Common myeloid progenitor, CD34-positive (primary cell): Measurements from ENCODE around the gene IGF2BP3.

Experiments
- CTCF ChIA-PET: fragments of 350-600 bp; sonication (Branson Sonifier 250); formaldehyde crosslinking; loops from one replicate; lab custom pipeline; 2021; ENCODE audit warnings: antibody characterized with exemption; lab: Charles Lee
- POLR2A ChIA-PET: fragments of 350-600 bp; sonication (Branson Sonifier 250); formaldehyde crosslinking; loops from one replicate; lab custom pipeline; 2021; ENCODE audit warnings: antibody characterized with exemption; lab: Charles Lee
- DNase-seq, 3 donors: peaks; one replicate each; pipeline versions ENCODE4 v3.0.0 to v3.0.0-alpha.2; 2013
- H3K27ac ChIP-seq, 2 experiments: 1 replicate in 1 of 2; 2 replicates in 1 of 2; pipeline ENCODE4 v1.7.0; 2013; ENCODE audit warnings: inconsistent platforms in 2 of 2, low read length in 2 of 2, mild to moderate bottlenecking in 2 of 2, low read depth in 1 of 2, moderate library complexity in 1 of 2; ENCODE audit not compliant: severe bottlenecking in 2 of 2, insufficient read depth in 1 of 2, poor library complexity in 1 of 2
- H3K27me3 ChIP-seq, 5 experiments: replicated peaks in 2 of 5; 1 replicate in 3 of 5; 2 replicates in 2 of 5; pipeline versions ENCODE4 v1.6.1 to v1.7.0; 2013; ENCODE audit warnings: low read length in 4 of 5, mild to moderate bottlenecking in 2 of 5, moderate library complexity in 2 of 5, inconsistent platforms in 1 of 5; ENCODE audit not compliant: insufficient read depth in 5 of 5, control insufficient read depth in 4 of 5
- H3K36me3 ChIP-seq, 4 experiments: 1 replicate in 2 of 4; 2 replicates in 2 of 4; pipeline versions ENCODE4 v1.6.1 to v1.7.0; 2013; ENCODE audit warnings: low read length in 3 of 4, control low read depth in 1 of 4, mild to moderate bottlenecking in 1 of 4; ENCODE audit not compliant: control insufficient read depth in 4 of 4, insufficient read depth in 4 of 4
- H3K4me1 ChIP-seq, 4 experiments: 1 replicate in 3 of 4; 2 replicates in 1 of 4; pipeline versions ENCODE4 v1.6.1 to v1.7.1; 2013; ENCODE audit warnings: low read length in 3 of 4, mild to moderate bottlenecking in 3 of 4, control low read depth in 1 of 4, inconsistent platforms in 1 of 4, moderate library complexity in 1 of 4; ENCODE audit not compliant: control insufficient read depth in 4 of 4, insufficient read depth in 4 of 4; ENCODE audit errors: control extremely low read depth in 1 of 4
- H3K4me3 ChIP-seq, 7 experiments: 1 replicate in 4 of 7; 2 replicates in 3 of 7; pipeline versions ENCODE4 v1.5.1 to v1.7.0; 2013; ENCODE audit warnings: mild to moderate bottlenecking in 7 of 7, low read length in 6 of 7, moderate library complexity in 6 of 7, inconsistent platforms in 2 of 7, low read depth in 2 of 7, control low read depth in 1 of 7; ENCODE audit not compliant: insufficient read depth in 4 of 7, control insufficient read depth in 1 of 7; ENCODE audit errors: extremely low read depth in 1 of 7
- H3K9me3 ChIP-seq, 5 experiments: 1 replicate in 4 of 5; 2 replicates in 1 of 5; pipeline versions ENCODE4 v1.6.1 to v1.7.1; 2013; ENCODE audit warnings: low read length in 4 of 5, mild to moderate bottlenecking in 2 of 5, inconsistent platforms in 1 of 5, low read depth in 1 of 5, moderate library complexity in 1 of 5; ENCODE audit not compliant: control insufficient read depth in 4 of 5, insufficient read depth in 2 of 5; ENCODE audit errors: control extremely low read depth in 1 of 5
- WGBS: methylation state at CpG from one replicate; pipeline ENCODE4 v1.1.5; 2013; ENCODE audit not compliant: insufficient coverage; 5-methylcytosine and 5-hydroxymethylcytosine counted together

Gene IGF2BP3

DNA sequence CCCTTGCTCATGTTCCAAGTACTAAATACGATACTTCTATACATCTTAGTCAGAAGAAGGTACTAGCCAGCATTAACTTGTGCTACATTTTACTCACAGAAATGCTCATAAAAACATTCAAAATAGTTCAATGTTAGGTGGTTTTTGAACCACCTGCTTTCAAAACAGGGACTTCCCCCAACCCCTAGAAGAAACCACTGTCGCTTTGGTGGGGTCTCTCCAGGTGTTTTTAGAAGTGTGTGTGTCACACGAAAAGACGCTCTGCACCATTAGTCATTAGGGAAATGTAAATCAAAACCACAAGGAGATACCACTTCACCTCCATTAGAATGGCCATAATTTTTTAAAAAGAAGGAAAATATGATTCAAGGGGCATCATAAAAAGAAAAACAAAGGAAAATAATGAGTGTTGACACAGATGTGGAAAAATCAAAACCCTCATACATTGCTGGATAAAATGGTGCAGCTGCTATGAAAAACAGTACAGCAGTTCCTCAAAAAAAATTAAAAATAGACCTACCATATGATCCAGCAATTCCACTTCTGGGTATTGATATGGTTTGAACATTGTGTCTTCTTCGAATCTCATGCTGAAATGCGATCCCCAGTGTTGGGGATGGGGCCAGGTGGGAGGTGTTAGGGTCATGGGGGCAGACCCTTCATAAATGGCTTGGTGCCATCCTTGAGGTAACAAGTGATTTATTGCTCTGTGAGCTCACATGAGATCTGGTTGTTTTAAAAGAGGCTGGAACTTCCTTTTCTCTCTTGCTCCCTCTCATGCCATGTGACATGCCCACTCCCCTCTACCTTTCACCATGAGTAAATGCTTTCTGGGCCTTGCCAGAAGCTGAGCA is 96.9 kb downstream of the IGF2BP3 start:
- peaks cover 0 to 6% (median 0%) of the 10 kb centered on the region in 4 experiments for H3K36me3 ChIP-seq
- peak overlapping the region in 2 of 7 experiments; percentile 19 to 38 for H3K4me3 ChIP-seq

DNA sequence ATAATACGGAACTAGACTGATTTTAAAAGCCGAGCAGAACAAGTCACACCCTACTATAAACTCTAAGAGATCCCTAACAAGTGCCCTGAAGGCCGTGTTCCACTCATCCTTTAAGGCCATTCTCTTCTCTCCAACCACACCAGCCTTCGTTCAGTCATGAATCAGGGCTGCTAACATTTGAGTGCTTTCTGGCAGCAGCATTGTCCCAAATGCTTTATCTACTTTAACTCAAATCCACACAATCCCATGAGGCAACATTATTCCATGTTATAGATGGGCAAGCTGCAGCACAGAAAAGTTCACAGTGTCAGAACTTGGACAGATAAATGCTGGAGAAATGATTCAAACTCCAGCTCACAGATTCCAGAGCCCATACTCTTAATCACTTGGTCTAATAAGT is 97.7 kb downstream of the IGF2BP3 start:
- WGBS = 88% methylated on average over 4 of the region's 4 CpGs
- peaks cover 0 to 1% (median 0%) of the 10 kb centered on the region in 5 experiments for H3K9me3 ChIP-seq
- H3K27ac ChIP-seq = no peak overlapping the region
- peaks cover 0 to 6% (median 0%) of the 10 kb centered on the region in 4 experiments for H3K36me3 ChIP-seq
- ChIA-PET POLR2A (no interaction called here), CTCF (interaction anchor here (0.9 kb wide), 1 partner anchor 25 kb away, joined by 3 read pairs; no protein-coding TSS in a partner anchor)
- H3K27me3 ChIP-seq = no peaks in the 10 kb centered on the region
- H3K4me3 ChIP-seq = no peak overlapping the region
- H3K4me1 ChIP-seq = peaks cover 5 to 33% (median 17%) of the 10 kb centered on the region in 4 experiments
- DNase-seq = no peak

More for the DNA sequence above, 96.9 kb downstream of the IGF2BP3 start:
- Histone ChIP-seq H3K27me3 (no peaks in the 10 kb centered on the region), H3K4me1 (peaks cover 5 to 29% (median 17%) of the 10 kb centered on the region in 4 experiments), H3K27ac (no peak overlapping the region), H3K9me3 (peaks cover 0 to 1% (median 0%) of the 10 kb centered on the region in 5 experiments)
- ChIA-PET POLR2A (interaction anchor here (0.7 kb wide), 1 partner anchor 38 kb away, joined by 3 read pairs; no protein-coding TSS in a partner anchor), CTCF (interaction anchor here (0.9 to 1.3 kb wide), 2 partner anchors 15 to 26 kb away, joined by 3 to 4 read pairs; no protein-coding TSS in a partner anchor)
- WGBS = 33% methylated on average over 2 of the region's 6 CpGs
- peak; percentile 36 to 85 (median 78) for DNase-seq

DNA sequence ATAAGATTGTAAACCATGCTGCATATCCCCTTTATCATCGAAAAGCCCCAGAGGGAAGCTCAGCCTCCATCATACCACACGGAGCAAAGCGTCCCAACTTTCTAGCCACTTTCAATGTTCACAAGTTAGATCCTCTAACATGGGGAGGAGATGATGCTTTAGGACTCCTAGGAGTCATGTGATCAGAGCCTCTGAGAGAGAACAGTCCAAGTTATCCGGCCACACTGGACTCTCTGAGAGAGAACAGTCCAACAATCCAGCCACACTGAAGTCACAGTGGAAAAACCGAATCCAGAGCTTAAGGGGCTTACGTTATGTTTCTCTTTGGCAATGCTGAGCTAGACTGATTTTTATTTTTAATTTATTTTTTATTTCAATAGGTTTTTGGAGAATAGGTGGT is 98.6 kb downstream of the IGF2BP3 start:
- Histone ChIP-seq H3K4me1 (peaks cover 5 to 33% (median 17%) of the 10 kb centered on the region in 4 experiments), H3K9me3 (no peaks in the 10 kb centered on the region), H3K36me3 (peaks cover 0 to 3% (median 0%) of the 10 kb centered on the region in 4 experiments), H3K27me3 (no peaks in the 10 kb centered on the region), H3K27ac (no peak overlapping the region), H3K4me3 (no peak overlapping the region)
- 100% methylated on average over 2 of the region's 6 CpGs for WGBS
- ChIA-PET POLR2A (no interaction called here), CTCF (interaction anchor here (2.5 kb wide), 1 partner anchor 13 kb away, joined by 10 read pairs; no protein-coding TSS in a partner anchor)
- DNase-seq = no peak

DNA sequence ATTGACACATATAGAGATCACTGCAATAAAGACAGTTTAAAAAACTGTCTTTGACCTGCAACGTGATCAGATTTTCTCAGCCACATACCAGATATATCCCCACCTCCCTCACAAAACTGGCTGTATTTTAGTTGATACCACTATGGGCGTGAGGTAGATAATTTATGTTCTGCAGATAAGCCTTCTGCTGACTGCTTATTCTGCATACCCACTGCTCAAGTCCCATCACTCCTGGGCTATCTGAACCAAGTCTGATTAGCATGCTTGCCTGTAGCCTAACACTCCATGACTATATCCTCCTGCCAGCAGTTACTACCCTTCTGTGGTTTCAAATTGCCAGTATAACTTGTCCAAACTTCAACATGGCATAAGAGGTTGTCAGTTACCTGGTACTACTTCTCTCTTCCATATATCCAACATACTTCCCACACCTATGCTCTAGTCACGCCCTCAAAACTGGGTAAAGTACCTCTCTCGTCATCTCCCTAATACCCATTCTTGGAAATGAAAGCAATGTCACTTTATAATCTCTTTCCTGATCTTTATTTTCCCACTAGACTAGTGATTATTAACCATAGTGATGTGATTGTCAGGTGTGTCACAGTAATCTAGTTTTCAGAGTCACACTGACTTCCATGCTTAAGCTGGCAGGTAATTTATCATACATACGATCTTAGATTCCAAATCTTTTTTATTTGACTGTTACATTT is 100.4 kb downstream of the IGF2BP3 start:
- Histone ChIP-seq H3K4me3 (no peak overlapping the region), H3K27me3 (no peaks in the 10 kb centered on the region), H3K4me1 (peaks cover 5 to 33% (median 17%) of the 10 kb centered on the region in 4 experiments), H3K27ac (no peak overlapping the region), H3K9me3 (no peaks in the 10 kb centered on the region), H3K36me3 (peaks cover 0 to 6% (median 0%) of the 10 kb centered on the region in 4 experiments)
- no peak for DNase-seq
- 92% methylated on average over 2 of the region's 5 CpGs for WGBS
- POLR2A ChIA-PET = no interaction called here
- CTCF ChIA-PET = interaction anchor here (1.3 to 2.5 kb wide), 2 partner anchors 12 to 57 kb away, joined by 3 to 10 read pairs; no protein-coding TSS in a partner anchor

DNA sequence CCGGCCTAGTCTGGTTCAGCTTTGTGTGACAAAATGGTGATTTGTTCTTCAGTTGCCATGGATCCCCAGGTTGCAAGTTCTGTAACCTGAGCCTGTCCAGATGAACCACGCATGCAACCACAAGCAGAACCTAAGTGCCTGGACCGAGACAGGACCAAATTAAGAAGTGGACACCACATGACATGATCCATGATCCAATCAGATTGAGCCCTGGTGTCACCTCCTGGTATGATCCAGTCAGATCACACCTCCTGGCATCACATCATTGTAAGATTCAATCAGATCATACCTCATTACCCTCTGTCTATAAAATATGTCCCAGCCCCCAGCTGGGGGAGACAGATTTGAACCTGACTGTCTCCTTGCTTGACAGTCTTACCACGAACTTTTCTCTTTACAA is 101.2 kb downstream of the IGF2BP3 start:
- Histone ChIP-seq H3K4me1 (peaks cover 5 to 30% (median 14%) of the 10 kb centered on the region in 4 experiments), H3K27ac (no peak overlapping the region), H3K4me3 (no peak overlapping the region), H3K36me3 (peaks cover 0 to 6% (median 0%) of the 10 kb centered on the region in 4 experiments), H3K9me3 (no peaks in the 10 kb centered on the region), H3K27me3 (no peaks in the 10 kb centered on the region)
- no peak for DNase-seq
- 98% methylated on average over 4 of the region's 4 CpGs for WGBS
- ChIA-PET POLR2A (no interaction called here), CTCF (interaction anchor here (0.7 to 2.5 kb wide), 2 partner anchors 11 kb away, joined by 3 to 10 read pairs; no protein-coding TSS in a partner anchor)

DNA sequence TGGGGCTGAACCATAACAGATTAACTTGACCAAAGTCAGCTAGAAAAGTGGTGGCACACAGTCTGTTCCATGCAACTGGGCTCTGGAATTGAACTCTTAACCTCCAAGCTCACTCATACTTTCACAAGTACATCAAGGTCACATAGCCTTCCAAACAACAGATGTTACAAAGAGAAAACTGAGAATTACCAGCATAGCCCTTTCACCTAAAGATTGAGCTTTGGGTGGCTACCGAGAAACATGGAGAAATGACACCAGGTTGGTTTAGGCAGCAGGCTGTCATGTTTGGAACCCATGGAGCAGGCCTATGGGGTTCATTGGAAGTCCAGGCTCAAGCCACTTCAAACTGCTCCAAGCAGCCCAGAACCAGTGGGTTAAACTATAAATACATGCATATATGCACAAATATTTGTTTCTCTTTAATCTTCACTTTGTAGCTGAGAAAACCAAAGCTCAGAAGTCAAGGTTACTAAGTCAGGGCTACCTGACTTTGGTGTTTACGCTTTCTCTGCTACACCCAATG is 112.1 kb downstream of the IGF2BP3 start:
- 100% methylated on average over 1 of the region's 2 CpGs for WGBS

More for the DNA sequence above, 112.1 kb downstream of the IGF2BP3 start:
- peaks cover 0 to 9% (median 2%) of the 10 kb centered on the region in 4 experiments for H3K36me3 ChIP-seq
- no peaks in the 10 kb centered on the region for H3K27me3 ChIP-seq
- no peak overlapping the region for H3K27ac ChIP-seq
- H3K4me3 ChIP-seq = no peak overlapping the region
- peaks cover 4 to 38% (median 9%) of the 10 kb centered on the region in 4 experiments for H3K4me1 ChIP-seq
- no peaks in the 10 kb centered on the region for H3K9me3 ChIP-seq
- no peak for DNase-seq
- ChIA-PET POLR2A (no interaction called here), CTCF (interaction anchor here (0.6 to 2.7 kb wide), 20 partner anchors 9 to 192 kb away, joined by 3 to 17 read pairs (median 4); partner anchors contain the start of gene MALSU1)
